GM18502 (cell line): ENCODE measurements around the gene ADAMTS12.
"Not testable (repeated sequence)": the region's sequence is repeated elsewhere in the genome, so short reads cannot be mapped to it uniquely, and the experiment has no call there.

ENCODE experiments used
- ATAC-seq: cut with Tn5 transposase; IDR thresholded peaks from one replicate; pipeline ENCODE4 v1.9.1; 2021; ENCODE audit warnings: mild to moderate bottlenecking; ENCODE audit not compliant: unreplicated experiment, poor library complexity

The ADAMTS12 gene

DNA sequence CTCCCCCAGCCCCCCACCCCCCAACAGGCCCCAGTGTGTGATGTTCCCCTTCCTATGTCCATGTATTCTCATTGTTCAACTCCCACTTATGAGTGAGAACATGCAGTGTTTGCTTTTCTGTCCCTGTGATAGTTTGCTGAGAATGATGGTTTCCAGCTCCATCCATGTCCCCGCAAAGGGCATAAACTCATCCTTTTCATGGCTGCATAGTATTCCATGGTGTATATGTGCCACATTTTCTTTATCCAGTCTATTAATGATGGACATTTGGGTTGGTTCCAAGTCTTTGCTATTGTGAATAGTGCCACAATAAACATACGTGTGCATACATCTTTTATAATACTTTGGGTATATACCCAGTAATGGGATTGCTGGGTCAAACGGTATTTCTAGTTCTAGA, 23.1 kb upstream of the ADAMTS12 start:
- ATAC-seq, result not testable (repeated sequence)

DNA sequence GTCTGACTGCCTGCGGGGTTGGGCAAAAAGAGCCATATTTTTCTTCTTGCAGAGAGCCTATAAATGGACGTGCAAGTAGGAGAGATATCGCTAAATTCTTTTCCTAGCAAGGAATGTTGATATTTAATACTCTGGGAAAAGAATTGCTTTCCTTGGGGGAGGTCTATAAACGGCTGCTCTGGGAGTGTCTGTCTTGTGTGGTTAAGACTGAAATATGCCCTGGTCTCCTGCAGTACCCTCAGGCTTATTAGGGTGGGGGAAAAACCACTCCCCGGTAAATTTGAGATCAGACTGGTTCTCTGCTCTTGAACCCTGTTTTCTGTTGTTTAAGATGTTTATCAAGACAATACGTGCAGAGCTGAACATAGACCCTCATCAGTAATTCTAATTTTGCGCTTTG, 14.5 kb upstream of the ADAMTS12 start:
- not testable (repeated sequence) for ATAC-seq

DNA sequence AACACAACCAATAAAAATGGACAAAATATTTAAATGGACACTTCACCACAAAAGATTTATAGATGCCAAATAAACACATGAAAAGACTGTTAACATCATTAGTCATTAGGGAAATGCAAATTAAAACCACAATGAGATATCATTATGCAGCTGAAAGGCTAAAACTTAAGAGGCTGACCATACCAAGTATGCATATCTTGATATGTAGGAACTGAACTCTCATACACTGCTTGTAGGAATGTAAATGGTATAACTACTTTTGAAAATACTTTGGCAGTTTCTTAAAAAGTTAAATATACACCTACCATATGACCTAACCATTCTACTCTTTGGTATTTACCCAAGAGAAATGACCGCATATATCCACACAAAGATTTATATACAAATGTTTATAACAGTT, 13.6 kb upstream of the ADAMTS12 start:
- no peak for ATAC-seq

DNA sequence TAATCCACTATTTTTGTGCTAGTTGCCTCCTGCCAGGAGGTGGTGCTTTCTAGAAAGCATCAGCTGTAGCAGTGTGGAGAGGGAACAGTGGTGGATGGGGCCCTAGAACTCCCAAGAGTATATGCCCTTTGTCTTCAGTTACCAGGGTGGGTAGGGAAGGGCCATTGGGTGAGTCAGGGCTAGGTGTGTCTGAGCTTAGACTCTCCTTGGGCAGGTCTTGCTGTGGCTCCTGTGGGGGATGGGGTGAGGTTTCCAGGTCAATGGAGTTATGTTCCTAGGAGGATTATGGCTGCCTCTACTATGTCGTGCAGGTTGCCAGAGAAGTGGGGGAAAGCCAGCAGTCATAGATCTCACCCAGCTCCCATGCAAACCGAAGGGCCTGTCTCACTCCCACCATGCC, 11.3 kb upstream of the ADAMTS12 start:
- ATAC-seq, result no peak

DNA sequence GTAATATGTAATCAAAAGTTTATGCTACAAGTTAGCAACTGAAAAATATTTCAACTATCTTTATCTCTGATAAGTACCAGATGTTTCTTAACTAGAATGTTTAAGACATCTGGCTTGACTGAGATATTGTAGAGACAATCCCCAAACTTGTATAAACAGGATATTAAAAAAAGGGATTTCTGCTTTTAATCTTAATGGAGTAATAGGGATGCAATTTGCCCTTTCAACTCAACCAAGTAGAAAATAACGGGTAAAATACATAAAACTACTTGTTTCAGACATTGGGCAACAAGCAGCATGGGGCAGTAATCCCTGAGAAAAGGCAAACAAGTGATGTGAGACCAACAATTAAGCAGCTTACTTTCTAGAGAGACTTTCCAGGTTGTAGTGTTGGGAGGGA, 9.4 kb upstream of the ADAMTS12 start:
- ATAC-seq, result no peak

DNA sequence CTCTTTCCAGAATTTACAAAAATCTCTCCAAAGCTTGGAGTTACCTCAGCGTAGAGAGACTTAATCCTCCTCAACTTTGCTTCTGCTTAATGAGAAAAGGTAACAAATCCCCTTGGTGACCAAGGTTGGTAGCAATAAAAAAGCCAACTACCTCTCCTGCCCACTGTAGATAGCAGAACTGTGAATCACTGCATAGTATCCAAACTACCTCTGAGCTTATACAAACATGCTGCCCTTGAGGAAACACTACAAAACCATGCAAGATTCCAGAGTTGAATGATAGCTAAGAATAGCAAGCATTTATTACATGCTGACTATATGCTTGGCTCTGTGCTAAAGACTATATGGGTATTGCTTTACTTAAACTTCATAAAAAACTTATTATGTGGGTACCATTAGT, 2.8 kb upstream of the ADAMTS12 start:
- no peak for ATAC-seq

DNA sequence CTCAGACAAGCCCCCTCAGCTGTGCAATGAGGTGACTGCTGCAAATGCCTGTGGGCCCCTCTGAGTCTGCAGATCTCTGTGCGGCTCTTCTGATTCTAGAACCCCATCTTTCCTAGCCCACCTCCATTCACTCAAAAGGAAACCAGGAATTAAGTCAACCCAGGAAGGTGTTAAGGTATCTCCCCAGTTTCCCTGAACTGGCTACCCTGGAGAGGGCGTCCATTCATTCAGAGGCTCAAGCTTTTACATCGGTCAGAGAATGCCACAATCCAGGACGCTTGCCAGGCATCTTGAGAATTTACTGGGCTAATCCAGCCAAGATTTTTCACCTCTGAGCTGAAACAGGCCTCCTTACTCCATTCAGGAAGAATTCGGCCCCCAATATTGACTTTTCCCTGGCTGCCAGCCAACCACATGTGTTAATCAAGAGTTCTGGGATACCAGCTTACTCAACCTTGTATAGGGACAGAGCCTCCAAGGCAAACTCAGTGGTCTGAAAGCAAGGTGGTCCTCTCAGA, 889 bp upstream of the ADAMTS12 start:
- no peak for ATAC-seq

DNA sequence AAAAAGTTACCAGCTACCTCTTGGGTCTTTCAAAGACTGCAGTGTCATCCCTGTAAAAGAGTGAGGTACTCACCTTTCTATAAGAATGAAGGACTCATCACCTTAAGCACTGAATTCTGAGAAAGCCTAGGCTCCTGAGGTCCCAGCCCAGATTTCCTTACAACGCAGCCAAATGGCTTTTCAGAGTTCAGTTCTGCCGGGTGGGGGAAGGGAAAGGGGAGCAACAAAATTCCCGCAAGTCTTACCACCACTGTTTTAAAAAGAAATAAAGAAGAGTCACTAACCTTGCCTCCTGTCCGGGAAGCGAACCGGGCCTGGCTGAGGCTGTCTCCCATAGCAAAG, 373 bp downstream of the ADAMTS12 start:
- no peak for ATAC-seq

DNA sequence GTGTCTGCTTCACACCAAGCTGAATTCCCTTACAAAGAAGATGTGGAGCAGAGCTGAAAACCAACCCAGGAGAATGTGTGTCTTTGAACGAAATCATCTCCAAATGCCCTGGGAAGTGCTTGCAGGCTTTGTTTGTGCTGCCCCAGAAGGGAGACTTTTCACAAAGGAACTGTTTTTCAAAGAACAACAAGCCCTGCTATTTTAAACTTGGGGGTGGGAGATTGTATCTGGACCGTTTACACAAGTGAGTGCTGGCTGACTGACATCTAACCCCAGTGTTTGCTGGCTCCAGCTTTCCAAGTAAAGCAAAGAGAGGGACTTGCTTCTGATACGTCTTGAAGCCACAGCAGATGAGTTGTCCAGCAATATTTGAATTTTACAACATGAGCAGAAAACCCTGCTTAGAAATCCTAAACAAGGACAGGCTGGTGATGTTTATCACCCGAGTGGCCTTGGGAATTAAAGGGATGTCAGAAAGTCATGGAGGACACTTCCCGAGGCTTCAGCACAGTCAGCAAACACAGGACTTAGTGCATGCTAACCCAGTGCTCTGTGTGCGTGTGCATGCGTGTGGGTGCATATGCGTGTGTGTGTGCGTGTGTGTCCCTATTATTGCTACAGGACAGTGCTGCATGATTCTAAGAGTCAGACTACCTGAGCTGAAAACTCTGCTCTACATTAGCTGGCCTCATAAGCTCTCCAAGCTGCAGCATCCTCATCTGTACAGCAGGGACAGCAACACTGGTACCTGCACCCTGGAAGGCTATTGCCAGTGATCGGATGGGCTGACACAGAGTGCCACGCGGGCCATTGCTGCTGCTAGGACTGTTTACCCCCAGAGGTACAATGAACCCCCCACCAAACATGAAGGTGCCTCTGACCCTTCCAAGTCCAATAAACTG, 1.4 kb downstream of the ADAMTS12 start:
- ATAC-seq, result no peak

DNA sequence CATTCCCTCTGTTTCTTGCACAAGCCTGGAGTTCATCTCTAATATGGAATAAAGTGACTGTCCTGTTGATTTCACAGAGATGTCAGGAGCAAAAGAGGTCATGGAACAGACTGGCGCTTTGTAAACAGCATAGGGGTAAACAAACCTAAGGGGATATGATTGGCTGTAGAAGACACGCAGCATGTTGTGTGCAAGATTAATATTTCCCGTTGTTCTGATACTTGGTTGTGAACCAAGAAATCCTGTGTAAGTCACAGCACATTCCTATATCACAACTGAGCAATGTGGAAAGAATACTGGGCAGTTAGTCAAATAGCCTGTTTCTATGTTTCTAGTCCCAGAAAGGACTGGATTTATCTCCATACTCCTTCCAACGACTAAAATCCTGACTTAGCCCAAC, 3.2 kb downstream of the ADAMTS12 start:
- no peak for ATAC-seq

DNA sequence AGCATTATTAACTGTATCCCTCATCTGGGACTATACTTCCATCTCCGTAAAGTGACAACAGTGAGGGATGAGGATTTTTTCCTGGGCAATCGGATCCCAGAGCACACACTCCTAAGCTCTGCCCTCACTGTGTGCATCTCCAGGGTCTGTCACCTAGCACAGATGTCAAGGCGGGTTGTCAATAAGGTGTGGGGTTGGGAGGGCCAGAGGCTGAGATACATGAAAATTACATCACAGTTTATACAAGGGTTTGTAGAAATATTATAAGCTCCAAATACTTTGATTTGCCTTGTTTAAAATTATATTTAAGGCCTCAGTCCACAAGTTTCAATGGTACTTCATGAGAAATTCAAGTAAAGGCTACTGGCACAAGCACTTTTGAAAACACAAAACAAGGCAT, 4.5 kb downstream of the ADAMTS12 start:
- ATAC-seq, result no peak

DNA sequence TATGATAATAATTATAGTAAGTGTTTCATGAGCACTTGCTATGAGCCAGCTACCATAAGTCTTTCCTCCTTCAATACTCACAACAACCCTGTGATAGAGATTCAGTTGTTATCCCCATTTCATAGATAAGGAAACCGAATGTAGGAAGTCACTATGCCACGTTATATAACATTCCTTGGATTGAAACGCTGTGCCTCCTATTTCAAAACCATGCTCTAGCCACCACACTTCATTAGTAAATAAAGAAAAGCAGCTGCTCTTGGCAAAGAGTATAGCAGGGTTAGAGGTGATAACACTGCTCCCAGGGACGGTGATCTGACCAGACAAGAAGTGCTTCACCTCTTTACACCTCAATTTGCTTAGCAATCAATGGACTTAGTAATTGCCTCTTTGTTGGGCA, 5.5 kb downstream of the ADAMTS12 start:
- no peak for ATAC-seq

DNA sequence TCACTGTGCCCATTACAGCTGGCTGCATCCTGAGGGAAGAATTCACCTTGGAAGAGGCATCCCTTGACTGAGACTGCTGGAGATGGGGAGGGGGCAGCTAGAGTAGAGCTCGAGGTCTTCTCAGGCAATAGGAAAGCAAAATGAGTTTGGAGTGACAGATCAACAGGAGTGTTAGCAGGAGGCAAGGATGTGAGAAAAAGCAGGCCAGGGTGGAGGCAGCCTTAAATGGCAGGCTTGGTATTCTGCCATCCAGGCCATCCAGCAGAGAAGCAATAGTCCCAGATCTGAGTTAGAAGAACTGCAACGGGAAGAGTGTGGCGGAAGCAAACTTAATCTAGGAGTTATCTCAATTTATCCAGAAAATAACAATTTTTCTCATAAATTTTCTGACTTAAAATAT, 6.1 kb downstream of the ADAMTS12 start:
- ATAC-seq, result no peak

DNA sequence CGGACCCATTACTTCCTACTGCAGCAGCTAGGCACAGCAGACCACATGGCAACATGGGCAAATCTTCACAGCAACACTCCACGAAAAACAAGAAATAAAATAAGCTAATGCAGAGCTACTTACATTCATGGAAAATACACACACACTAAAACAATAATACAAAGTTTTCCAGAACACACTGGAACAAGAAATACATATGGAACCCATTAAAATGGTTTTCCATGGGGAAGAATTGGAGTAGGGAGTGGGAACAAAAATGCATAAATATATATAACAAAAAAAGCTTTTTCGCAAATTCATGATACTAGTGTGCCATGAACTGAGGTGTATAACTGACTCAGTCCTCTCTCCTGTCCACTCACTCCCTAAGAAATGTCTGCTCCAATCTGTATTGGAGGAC, 8.3 kb downstream of the ADAMTS12 start:
- ATAC-seq, result no peak

DNA sequence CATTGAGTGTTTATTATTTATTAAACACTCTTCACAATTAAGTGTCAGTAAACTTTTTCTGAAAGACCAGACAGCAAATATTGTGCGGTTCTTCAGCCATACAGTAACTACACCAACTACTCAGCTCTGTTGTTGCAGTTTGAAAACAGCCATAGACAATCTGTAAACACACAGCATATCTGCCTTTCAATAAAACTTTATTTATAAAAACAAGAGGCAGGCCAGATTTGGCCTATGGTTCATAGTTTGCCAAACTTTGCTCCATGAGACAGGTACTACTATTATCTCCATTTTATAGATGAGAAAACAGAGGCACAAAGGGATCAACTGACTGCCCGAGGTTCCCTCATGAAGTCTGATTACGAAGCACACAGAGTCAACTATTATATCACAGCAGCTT, 11.5 kb downstream of the ADAMTS12 start:
- ATAC-seq, result no peak

DNA sequence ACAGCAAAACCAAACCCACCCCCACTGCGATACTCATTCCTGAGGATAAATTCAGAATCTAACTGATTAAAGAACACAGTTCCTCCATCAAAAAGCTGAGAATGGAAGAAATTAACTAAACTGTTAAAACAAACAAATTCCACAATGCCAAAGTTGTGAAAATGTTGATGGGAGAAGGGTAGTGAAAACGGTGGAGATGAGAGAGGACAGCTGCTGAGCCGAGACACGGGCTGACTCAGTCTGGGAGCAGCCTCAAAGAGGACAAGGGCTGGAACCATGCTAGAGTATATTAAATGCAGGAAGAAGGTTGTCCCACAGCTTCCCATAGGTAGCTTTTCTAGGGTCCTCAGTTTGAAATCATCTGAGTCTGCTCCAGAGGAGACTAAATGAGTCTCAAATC, 14.3 kb downstream of the ADAMTS12 start:
- no peak for ATAC-seq

DNA sequence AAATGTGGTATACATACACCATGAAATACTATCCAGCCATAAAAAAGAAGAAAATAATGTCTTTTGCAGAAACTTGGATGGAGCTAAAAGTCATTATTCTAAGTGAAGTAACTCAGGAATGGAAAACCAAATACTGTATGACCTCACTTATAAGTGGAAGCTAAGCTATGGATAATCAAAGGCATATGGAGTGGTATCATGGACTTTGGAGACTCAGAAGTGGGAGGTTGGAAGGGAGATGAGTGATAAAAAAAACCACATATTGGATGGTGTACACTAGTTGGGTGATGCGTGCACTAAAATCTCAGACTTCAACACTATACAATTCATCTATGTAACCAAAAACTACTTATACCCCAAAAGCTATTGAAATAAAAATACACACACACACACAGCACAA, 24.5 kb downstream of the ADAMTS12 start:
- no peak for ATAC-seq

DNA sequence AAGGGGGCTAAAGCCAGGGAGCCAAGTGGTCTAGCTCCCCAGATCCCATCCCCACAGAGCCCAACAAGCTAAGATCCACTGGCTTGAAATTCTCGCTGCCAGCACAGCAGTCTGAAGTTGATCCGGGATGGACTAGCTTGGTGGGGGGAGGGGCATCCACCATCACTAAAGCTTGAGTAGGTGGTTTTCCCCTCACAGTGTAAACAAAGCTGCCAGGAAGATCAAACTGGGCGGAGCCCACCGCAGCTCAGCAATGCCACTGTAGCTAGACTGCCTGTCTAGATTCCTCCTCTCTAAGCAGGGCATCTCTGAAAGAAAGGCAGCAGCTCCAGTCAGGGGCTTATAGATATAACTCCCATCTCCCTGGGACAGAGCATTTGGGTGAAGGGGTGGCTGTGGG, 32.6 kb downstream of the ADAMTS12 start:
- not testable (repeated sequence) for ATAC-seq

DNA sequence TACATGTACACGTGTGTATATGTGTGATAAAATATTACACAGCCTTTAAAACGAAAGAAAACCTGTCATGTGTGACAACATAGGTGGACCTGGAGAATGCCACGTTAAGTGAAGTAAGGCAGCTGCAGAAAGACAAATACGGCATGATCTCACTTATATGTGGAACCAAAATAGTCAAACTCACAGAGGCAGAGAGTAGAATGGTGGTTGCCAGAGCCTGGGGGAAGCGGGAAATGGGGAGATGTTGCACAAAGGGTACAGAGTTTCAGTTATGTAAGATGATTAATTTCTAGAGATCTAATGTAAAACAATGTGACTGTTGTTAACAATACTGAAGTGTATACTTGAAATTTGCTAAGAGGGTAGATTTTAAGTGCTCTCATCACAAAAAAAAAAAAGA, 34.8 kb downstream of the ADAMTS12 start:
- ATAC-seq, result peak; percentile 83

DNA sequence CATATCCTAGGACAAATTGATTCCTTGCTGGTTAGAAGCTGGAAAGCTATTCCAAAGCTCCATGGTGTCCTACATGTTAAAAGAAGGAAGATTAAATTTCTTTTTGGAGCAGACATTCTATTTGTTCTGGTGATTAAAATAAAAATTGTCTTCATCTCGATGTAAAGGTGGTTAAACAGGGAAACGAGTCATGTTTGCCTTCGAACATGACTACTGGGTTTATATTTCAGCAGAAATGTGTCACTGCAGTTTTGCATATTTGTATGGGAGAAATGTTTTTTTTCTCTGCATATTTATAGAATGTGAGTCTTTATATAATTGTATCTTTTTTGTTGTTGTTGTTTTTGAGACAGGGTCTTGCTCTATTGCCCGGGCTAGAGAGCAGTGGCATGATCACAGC, 36.4 kb downstream of the ADAMTS12 start:
- ATAC-seq, result no peak

DNA sequence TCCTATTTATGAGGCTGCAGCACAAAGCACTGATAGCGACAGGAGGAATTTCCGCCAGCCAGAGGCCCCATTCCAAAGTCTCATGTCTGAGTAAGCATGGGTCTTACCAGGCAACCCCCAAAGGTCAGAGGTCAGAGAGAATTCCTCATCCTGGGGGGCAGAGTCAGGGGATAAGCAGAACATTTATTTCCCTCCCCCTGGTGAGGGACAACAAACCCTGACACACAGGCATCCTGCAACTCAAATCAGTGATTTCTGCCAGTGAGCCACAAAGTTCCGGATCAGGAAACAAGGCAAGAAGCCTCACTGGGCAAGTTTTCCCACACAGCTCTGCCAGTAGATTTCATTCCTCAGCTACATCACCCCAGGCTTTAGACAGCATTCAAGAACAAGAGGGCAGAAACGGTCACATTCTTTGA, 37.0 kb downstream of the ADAMTS12 start:
- ATAC-seq, result no peak

DNA sequence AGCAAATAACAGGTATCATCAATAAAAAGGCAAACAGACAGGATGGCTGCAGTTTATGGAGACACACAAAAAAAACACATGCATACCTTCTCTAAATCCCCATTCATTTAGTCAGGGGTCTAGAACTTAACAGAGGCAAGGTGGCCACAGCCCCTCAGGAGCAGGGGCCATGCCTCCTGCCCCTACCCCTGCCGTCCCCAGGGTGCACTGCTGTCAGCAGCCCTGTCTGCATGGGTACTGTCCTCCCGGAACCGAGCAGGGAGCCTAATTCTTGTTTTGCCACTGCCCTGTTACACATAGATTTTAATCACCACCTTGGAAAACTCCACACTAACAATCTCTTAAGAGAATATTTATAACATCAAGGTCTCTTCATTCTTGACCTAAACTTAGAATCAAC, 39.0 kb downstream of the ADAMTS12 start:
- ATAC-seq, result no peak
